GM23248 (cell line): Measurements from ENCODE around the gene ICE1.

Experiments used
- EZH2 ChIP-seq: fragments of 200-600 bp; sonication (generic); IDR thresholded peaks from 2 replicates; pipeline ENCODE4 v1.6.1; 2018; ENCODE audit warnings: antibody characterized with exemption, mild to moderate bottlenecking; ENCODE audit not compliant: insufficient read depth, poor library complexity, severe bottlenecking
- EZH2phosphoT487 ChIP-seq: fragments of 200-600 bp; sonication (generic); IDR thresholded peaks from 2 replicates; pipeline ENCODE4 v1.6.1; 2018; ENCODE audit warnings: antibody characterized with exemption, moderate library complexity, mild to moderate bottlenecking, low read depth; ENCODE audit not compliant: insufficient read depth

DNA sequence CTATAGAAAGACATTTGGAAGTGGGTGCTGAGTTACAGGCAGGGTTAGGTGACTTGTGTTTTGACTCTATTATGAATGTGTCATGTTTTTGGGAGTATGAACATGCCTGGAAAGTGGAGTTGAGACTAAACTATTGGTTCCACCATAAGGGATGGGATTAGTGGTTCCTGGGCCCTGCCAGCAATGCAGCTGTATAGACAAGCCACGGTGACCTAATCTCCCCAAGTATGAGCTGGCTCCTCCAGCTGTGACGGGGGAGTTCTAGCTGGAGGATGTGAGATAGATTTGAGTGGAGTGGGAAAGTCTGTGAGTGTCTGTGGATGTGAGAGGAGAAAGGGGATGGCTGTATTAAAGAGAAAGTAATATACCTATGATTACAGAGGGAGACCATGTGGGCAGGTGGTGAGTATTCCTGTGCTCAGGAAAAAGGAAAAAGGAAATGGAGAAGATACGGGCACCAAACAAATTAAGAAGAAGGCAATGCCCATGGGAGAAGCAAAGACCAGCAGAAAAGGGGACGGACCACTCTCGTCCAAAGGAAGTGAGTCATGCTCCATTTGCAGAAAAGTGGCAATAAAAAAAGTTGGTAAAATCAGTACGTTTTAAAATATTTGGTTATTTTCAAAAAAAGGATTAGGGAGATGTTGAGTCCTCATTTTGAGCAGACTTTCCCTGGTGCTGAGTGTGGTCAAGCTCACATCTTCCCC lies 48.3 kb upstream of the ICE1 start:
- TF ChIP-seq EZH2 (no peak), EZH2phosphoT487 (no peak)
